ENCODE measurements around the gene NOL9.

DNA sequence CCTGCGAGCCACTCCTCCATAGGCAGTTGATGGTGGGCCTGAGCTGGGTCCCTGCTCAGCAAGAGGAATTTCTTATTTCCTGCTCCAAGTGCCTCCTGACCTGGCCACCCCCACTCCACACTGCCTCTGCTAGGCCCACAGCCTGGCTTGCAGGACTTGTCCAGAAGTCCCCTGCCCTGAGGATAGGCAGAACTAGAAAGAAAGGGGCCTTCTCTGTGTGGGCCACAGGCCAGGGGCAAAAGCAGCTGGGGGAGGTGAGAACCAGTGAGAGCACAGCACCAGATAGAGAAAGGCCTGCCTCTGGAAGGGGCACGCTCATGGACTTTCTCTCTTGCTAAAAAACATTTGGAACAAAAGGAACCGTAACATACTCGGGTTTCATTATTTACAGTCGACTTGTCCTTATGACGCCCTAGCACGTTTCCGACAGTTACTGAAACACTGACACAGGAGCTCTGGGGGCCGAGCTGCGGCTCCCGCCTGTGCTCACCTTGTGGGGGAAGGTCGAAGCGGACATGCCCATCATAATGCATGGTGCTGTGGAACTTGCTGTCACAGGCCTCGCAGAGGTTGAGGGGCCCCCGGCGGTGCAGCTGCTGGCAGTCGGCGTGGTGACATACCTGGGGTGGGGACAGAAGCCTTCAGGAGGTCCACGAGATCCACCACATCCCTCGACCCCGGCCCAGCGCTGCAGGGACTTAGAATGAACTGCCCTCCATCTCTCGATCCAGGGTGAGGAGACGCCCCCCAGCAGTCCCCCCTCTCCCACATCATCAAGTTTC is 77.1 kb downstream of the NOL9 start:
- TF ChIP-seq POLR2AphosphoS5 (IDR thresholded peaks at IDR 0.05; ENCODE audit: borderline replicate concordance, low read depth, low read length) (no peak), EZH2 (IDR thresholded peaks at IDR 0.05) (no peak)
